Measurements from ENCODE around the gene NDRG2. TPM values are rescaled to one million over a fixed set of nuclear protein-coding genes. Genes with fewer than 3 reads are reported as not detected.
A peak's percentile ranks its signal among the peaks of the same experiment; 100 is the strongest.

NDRG2 gene
- total RNA-seq (2014; rRNA removed; shearing (Covaris generic)), result 0.94 and 2.2 TPM in 2 replicates

DNA sequence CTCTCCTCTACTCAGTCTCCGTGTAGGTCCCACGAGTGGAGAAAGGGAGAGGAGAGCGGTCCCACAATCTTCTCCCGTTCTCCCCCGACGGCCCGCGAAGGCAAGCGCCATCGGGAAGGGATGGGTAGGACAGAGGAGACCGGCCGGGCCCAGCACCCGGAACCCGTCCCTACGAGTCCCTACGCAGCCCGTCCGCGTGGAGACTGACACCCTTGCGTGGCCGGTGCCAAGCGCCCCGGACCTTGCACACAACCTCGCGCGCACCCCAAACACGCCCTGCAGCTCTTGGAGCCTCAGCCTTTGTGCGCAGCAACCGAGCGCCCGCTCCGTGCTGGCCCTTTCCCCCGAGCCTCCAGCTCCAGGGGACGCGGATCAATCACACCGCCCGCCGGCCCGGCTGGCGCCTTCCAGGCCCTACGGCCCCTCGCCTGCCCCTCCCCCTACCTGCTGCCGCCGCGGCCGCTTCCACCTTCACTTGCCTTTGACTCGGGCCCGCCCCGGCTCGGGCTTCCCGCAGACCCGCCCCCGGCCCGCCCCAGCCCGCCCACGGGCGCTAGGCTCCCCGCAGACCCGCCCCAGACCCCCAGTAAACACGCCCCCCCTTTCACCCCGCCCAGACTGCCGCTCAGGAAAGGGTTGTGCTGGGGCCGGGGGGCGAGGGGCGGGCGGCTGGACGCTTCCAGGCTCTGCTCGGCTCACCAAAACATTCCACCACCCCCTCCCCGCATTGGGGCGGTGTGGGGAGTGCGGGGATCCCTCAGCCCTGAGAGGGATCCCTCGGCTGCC, at the start of gene NDRG2:
Gene NDRG2, minus strand, starts transcription at position 477 of the 786 bp plus-strand sequence. CDS start 1,746 bp downstream, outside the sequence.
- peak; percentile 25 for DNase-seq (ENCODE audit: low read depth)

DNA sequence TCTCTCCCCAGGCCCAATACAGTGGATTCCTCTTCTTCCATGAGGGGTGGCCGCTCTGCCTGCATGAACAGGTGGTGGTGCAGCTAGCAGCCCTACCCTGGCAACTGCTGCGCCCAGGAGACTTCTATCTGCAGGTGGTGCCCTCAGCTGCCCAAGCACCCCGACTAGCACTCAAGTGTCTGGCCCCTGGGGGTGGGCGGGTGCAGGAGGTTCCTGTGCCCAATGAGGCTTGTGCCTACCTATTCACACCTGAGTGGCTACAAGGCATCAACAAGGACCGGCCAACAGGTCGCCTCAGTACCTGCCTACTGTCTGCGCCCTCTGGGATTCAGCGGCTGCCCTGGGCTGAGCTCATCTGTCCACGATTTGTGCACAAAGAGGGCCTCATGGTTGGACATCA, 49.1 kb upstream of the NDRG2 start:
- no peak for DNase-seq (ENCODE audit: low read depth)

DNA sequence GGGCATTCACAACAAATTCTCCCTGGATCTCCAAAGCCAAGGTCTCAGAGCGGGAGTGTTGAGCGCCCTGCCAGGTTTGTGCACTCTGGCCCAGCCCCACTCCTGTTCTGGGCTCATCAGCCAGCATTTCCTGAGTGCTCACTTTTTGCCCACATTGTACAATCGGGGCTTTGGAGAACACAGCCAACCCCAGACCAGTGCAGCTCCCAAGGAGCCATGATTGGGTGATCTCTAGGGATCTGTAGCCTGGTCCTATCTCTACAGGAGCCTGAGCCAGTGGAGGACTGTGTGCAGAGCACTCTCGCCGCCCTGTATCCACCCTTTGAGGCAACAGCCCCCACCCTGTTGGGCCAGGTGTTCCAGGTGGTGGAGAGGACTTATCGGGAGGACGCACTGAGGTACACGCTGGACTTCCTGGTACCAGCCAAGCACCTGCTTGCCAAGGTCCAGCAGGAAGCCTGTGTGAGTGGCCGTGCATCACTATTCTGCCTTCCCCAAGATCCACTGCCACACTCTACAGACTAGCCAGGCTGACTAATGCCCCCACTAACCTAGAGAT, 48.0 kb upstream of the NDRG2 start:
- DNase-seq (ENCODE audit: low read depth), result no peak

DNA sequence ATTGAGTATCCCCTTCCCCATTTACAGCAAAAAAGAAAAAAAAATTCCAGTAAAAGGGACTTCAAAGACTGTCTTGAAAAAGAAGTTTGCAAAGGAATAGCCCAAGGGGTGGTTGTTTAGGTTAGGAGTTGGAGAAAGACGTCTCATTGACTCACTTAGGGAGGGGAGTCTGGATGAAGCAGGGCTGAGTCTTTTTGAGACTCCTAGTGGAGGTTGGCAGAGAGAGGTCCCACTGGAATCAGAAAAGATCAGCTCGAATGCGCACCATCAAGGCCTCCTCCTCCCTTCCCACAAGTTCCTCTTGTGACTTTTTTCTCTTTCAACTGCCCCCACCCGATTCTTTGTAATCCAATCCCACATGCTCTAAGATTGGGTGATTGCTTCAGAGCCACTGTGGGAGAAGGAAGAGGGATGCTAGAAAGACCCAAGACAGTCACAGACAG, 47.2 kb upstream of the NDRG2 start:
- DNase-seq (ENCODE audit: low read depth), result peak; percentile 56

DNA sequence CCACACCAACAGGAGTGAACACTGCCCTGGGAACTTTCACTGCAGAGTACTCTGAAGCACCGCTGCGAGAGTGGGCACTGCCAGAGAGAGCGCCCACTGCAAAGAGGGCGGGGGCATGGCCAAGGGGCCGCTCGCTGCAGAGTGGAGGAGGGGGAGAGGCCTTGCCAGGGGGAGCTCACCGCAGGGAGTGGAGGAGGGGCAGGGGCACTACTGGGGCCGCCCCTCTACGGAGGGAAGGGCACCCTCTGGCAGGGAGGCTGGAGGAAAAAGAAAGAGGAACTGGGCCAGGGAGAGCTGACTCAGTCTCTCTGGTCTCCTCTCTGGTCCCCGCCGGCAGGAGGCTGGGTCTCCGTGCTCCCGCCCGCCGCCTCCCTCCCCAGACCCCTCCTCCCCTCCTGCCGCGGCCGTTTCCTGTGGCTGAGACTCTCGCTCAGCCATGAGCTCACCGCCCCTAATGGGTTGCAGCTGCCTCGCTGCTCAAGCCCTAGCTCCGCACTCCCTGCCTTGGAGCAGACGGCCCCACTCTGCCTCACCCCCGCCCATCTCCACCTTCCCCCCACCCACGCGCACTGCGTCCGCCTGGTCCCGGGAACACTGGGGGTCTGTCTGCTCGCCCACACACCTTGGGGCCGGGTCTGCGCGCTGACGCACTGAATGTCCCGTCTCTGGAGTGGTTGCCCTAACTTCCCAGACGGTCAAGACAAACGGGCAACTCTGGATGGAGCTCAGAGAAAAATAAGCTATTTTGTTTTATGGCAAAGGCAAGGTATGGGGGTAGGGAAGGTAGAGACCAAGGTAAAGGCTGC, 46.6 kb upstream of the NDRG2 start:
- DNase-seq (ENCODE audit: low read depth), result peak; percentile 90

DNA sequence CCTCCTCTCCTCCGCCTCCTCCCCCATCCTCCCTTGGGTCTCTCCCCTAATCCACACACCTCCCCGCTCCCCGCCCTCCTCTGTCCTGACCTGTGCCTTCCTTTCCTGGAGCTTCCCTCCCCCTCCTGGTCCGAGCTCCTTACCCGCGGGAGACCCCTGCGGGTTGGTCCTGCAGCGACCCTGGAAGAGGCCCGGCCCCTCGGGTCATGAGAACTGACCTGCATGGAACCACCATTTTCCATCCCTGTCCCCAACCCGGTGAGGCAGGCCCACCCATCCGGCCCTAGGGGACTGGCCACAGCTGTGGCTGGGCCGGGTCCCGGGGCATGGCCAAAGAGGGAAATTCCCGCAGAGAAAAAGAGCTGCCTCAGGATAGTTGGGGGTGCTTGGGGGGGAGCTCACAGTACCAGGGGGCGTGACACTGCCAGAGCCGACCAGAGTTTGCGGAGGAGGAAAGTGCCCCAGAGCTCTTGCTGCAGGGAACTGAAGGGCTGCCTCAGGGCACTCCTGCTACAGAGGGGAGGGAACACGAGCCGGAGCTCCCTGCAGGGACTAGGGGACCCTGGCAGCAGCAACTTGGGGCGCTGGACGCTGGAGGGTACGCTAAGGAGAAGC, 45.9 kb upstream of the NDRG2 start:
- peak; percentile 64 for DNase-seq (ENCODE audit: low read depth)

DNA sequence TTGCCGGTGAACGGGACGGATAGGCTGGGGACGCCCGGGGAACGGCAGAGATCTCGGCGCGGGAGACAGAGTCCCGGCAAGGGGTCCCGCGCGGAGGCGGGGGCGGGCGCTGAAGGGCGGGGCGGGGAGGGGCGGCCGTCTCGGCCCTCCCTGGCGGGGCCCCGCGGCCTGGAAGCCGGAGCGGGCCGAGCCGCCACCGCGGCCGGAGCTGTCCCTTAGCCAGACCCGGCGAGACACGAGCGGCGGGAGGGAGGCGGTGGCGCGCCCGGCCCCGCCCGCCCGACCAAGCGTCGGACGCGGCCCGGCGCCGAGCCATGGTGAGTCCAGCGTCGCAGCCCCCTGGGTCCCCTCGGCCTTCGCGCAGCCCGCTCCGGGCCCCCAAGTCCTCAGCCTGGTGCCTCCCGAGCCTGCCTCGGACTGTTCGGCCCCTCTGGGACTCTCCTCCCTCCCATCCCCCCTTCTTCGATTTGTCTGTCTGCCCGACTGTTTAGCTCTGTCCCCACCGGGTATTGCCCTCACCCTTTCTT, 45.3 kb upstream of the NDRG2 start, which contains the start of gene ARHGEF40:
Gene ARHGEF40, plus strand, starts transcription at position 222 of the 527 bp plus-strand sequence. Its CDS starts 93 bp downstream, at position 315.
- DNase-seq (ENCODE audit: low read depth), result peak; percentile 58

DNA sequence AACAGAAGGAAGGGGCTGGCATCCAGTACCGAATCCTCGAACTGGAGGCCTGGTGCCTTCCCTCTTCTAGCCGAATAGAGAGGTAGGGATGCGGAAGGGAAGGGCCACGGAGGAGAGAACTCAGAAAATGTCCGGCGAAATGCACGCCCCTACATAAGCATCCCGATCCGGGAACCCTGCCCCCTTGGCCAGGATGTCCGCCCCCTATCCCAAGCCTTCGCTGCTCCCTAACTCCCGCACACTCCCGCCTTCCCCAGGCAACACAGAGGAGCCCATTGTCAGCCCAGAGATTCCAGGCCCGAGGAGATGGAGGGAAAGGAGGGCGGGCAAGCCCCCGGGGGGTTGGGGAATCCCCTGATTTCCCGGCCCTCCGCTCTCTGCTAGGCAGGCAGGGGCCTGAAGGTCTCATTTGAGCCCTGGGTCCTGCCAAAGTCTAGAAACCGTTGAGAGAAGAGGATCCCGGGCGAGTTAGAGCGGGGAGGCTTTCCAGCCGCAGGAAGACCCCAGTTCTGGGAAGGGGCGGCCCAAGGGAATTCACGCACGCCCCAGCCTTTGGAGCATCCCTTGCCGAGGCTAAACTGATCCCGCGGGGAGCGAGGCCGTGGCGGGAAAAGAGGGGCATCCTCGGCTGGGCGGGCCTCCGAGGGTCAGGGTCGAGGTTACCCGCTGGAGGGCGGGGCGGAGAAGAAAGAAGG, 44.7 kb upstream of the NDRG2 start:
- peak; percentile 34 for DNase-seq (ENCODE audit: low read depth)

DNA sequence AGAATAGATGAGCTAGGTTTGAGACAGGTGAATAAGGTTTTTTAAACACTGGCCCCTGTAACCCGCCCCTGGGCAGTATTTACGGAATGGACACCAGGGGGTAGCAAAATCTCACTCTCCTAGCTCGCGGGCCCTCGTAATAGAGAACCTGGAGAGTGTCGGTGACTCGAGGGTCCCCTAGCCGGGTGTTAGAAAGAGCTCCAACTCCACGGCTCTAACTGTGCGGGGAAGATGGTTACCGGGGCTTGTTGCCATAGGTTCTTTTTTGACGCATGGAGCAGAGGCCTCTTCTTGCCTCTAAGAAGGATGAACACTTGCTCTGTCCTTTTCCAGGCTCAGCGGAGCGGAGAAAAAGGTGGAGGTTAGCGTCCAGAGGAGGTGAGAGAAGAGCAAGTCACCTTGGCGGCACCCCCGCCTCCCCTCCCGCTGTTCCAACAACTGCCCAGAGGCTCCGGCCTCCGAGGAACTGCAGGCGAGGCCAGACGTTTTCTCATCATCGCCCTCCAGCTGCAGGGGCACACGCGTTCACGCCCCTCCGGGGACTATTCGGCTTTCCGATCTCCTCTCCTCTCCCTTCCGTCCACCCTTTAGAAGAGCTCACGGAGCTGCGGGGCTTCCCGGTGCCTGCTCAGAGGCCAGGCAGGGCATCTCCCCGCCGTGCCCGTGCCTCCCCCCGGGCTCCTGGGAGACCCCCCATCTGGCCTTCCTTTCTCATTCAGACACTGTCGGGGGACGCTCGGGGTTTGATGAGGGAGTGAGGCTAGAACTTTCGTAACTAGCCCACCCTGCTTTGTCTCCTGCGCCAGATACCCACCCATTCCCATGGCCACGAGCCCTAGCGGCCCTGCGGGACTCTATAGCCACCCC, 43.9 kb upstream of the NDRG2 start:
- DNase-seq (ENCODE audit: low read depth), result peak; percentile 63

DNA sequence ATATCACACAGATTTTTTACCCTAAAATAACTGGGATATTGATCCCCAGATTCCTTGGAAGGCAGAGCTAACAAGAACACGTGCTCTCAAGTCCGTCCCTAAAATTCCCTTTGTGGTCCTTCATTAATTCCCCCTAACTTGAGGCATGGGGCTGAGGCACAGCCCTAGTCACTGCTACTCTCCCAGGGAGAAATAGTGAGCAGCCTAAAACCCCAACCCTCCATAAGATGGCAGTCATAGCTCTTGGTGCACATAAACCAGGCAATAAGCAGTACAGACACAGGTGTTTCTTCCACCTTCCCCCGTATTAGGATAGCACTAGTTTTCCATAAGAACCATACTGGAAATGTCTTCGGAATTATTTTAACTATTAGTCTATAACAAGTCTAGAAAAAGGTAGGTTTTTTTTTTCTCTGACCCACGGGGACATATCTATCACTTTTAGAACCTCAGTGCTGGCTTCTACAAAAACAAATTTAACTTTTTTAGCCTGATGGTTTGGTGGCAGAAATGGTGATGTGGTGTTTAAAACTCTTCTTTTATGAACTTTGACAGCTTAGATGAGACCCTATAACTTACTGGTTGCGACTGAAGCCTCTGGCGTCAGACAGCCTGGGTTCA, 42.1 kb upstream of the NDRG2 start:
- peak; percentile 20 for DNase-seq (ENCODE audit: low read depth)

DNA sequence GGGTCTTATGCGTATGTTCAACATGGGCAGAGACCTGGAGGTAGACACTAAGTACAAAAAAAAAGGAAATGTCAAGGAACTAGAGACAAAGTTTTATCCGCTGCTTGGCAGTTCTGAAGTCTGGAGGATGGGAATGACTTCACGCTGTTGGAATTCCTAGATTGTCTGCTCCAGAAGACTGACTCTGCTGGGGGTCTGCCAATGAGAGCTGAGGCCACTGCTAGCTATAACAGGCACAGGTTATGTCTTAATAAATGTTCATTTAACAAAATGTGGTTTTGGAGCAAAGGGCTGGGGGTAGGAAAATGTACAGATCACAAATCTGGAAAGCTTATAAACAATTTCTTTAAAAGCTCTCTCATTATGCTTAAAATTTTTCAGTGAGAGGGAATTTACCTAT, 38.6 kb upstream of the NDRG2 start:
- peak; percentile 84 for DNase-seq (ENCODE audit: low read depth)

DNA sequence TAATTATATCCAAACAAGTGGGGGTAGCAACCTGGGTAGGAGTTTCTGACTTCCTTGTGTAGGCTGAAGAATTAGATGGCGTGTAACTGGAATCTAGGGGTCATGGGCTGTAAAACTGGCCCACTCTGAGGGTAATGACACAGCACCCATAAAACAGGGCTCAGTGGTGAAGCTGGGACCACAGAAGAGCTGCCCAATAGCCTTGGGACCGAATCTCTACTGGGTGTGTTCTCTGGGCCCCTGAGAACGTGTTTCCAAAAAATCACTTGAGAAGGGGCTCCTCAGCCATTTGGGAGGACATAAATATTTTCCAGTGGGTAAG, 36.4 kb upstream of the NDRG2 start:
- DNase-seq (ENCODE audit: low read depth), result no peak

DNA sequence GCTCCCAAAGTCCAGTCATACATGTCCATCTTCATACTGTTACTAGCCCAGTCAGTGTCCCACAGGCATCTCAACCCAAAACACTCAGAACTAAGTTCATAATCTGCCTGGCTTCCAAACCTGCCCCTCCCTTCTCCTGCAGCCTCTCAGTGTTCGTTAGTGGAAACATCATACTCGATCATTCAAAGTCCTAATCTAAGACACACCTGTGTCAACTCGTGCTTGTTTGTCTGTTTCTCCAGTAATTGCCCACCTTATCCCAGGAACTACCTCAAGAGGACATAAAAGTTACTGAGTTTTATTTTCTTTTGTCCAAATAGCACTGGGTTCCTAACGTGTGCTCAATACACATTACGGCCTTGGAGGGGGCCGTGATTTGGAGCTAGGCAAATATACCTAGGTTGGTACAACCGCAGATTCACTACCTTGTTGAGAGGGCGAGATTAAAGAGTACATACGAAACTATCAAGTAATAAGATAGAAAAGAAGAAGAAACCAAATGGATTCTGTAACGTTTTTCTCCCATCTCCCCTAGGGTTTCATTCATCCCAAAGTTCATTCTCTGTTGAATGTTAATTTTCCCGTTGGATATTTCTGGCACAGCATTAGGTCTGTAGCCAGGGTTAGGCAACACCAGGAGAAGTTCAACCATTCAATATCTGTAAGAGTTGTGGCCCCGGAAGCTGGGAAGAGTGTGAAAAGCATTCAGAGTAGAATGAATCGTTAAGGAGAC, 35.9 kb upstream of the NDRG2 start:
- DNase-seq (ENCODE audit: low read depth), result no peak

DNA sequence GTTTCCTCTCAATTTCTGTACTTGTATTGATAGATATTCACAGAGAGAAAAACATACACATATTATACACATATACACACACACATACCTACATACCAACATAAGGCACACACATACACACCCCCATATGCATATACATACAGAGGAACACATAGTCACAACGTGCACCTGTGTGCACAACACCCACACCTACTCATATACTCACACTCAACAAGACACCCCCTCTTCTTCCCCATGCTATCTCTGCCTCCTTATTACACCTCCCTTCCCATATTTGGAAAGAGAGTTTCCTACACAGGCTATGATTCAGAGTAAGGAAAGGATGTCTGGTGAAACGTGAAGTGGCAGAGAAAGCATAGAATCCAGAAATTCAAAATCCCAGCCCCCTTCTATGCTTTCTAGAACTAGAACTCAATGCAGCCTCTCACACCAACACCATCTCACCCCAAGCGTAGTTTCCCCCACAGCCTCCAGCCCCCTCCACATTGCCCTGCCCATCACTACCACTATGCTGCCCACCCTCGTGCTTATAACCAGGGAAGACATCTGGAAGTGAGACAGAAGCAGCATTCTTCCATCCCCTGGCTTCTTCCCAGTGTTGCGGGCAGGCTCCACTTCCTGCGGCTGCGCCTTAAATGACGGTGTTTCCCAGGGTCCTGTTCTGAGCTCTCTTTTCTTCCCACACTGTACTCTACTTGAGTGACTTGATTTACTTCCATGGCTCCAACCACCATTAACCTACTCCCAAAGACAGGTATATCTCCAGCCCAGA, 35.2 kb upstream of the NDRG2 start:
- DNase-seq (ENCODE audit: low read depth), result no peak

DNA sequence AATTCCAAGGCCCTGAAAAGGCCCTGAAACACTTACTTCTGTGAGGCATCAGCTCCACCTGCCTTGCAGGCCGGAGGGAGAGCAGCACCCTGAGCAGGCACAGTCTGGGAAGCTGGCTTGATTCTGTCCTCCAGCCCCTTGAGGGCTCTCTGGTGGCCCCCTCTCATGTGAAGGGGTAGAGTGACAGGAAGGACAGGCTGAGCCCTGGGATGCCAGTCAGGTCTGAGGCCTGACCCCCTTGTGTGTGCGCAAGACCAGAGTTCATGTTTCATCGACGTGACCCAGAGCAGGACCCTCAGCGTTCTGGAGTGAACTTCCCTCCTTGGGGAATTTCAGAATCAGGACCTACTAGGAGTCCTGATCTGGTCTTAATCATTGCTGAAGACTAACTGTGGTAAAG, 34.0 kb upstream of the NDRG2 start:
- DNase-seq (ENCODE audit: low read depth), result no peak

DNA sequence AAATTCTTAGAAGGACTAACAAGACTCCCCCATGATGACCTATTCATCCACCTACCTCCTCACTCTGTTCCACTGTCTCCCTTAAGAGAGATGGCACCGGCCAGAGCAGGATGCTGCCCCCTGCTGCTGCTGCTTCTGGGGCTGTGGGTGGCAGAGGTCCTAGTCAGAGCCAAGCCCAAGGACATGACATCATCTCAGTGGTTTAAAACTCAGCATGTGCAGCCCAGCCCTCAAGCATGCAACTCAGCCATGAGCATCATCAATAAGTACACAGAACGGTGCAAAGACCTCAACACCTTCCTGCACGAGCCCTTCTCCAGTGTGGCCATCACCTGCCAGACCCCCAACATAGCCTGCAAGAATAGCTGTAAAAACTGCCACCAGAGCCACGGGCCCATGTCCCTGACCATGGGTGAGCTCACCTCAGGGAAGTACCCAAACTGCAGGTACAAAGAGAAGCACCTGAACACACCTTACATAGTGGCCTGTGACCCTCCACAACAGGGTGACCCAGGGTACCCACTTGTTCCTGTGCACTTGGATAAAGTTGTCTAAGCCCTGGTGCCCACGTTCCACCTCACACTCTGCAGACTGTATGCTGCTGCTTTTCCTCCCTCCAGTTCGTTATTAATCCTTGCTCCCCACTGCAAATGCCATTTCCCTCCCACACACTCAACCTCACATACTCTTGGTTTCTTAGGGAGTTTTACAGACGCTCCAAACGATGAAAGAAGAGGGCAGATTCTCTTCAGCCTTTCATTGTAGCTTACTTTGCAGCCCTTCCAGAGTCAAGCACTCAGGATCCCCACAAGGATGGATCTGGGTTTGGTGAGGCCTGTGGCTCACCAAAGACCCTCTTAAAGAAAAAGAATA, 33.2 kb upstream of the NDRG2 start, which contains the start of gene RNASE8:
Gene RNASE8, plus strand, starts transcription at position 20 of the 873 bp plus-strand sequence. Its CDS starts 71 bp downstream, at position 91.
- DNase-seq (ENCODE audit: low read depth), result no peak

DNA sequence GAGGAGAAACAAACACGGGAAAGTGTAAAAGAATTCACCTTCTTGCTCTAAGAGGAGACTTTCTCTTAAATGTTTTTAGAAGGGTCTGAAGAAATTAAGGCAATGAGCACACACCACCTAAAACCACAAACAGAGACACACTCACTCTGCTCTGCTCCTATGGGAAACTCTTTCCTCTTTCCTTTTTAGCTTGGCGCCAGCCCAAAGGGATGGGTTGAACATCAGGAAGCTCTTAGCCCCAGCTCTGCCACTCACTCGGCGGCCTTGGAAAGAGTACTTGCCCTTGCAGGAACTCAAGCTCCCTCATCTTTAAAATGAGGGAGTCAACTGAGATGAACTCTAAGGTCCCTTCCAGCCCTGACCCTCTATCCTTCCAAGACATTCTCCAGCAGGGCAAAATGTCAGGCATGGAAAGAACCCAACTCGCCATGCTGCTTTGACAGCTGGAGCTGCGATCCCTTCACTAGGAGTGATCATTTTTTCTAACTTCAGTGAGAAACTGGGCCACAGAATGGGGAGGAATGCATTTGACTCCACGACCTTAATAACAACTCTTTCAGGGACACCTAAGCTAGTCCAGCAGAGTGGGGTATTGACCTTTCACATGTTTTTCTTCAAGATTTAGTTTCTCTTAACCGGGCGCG, 31.8 kb upstream of the NDRG2 start:
- peak; percentile 22 for DNase-seq (ENCODE audit: low read depth)
